Measurements from ENCODE around the gene MLLT6.

- TF ChIP-seq CTCF (IDR thresholded peaks at IDR 0.05) (no peak), POLR2A (IDR thresholded peaks at IDR 0.05) (no peak)
Measured at GRCh38 chr17:38697061-38697820, 7.8 kb upstream of the MLLT6 start.

All from heart left ventricle (tissue), 13 donors.